Adrenal gland (tissue), 12 donors: ENCODE data around the gene CREB5. TPM values are rescaled to one million over a fixed set of nuclear protein-coding genes. Genes with fewer than 3 reads are reported as not detected.

Experiments used
- DNase-seq, 7 donors: peaks; one replicate each; pipeline ENCODE4 v3.0.0-alpha.2; 2019 to 2020
- H3K27ac ChIP-seq, 5 donors: fragments of 200-600 bp; sonication (generic) in 4 of 5; 1 replicate in 3 of 5; 2 replicates in 2 of 5; pipeline versions ENCODE4 v1.5.1 to v1.8.0; 2016 to 2020; ENCODE audit warnings: mild to moderate bottlenecking in 1 of 5
- H3K27me3 ChIP-seq: fragments of 200-600 bp; 2 replicates; pipeline ENCODE4 v1.8.0; 2021
- H3K36me3 ChIP-seq, 2 donors: fragments of 200-600 bp; replicated peaks in 1 of 2; 1 replicate in 1 of 2; 2 replicates in 1 of 2; pipeline versions ENCODE4 v1.5.1 to v1.8.0; 2018 to 2022
- H3K4me1 ChIP-seq, 2 donors: fragments of 200-600 bp; replicated peaks in 1 of 2; 1 replicate in 1 of 2; 2 replicates in 1 of 2; pipeline versions ENCODE4 v1.5.1 to v1.8.0; 2018 to 2021
- H3K4me3 ChIP-seq, 4 donors: fragments of 200-600 bp; sonication (generic) in 3 of 4; one replicate each; pipeline ENCODE4 v1.5.1; 2016 to 2018
- H3K9me3 ChIP-seq, 3 donors: fragments of 200-600 bp; sonication (generic) in 1 of 3; replicated peaks in 1 of 3; 1 replicate in 2 of 3; 2 replicates in 1 of 3; pipeline versions ENCODE4 v1.5.1 to v1.8.0; 2016 to 2021
- CTCF ChIP-seq, 6 experiments: fragments of 450-650 bp in 4 of 6; fragments of 200-600 bp in 2 of 6; sonication (generic) in 1 of 6; IDR thresholded peaks; 1 replicate in 5 of 6; 2 replicates in 1 of 6; pipeline versions ENCODE4 v1.5.1 to v1.8.0; 2016 to 2021; ENCODE audit warnings: antibody characterized with exemption in 6 of 6, mild to moderate bottlenecking in 2 of 6, moderate library complexity in 1 of 6
- POLR2A ChIP-seq, 2 donors: fragments of 450-650 bp; IDR thresholded peaks; one replicate each; pipeline ENCODE4 v1.6.1; 2017; ENCODE audit warnings: antibody characterized with exemption in 2 of 2, mild to moderate bottlenecking in 2 of 2, moderate library complexity in 1 of 2
- WGBS, 4 donors: extraction: QIAGEN DNeasy Blood & Tissue Kit in 2 of 4; methylation state at CpG; one replicate each; pipeline versions ENCODE4 v1.1.5 to v1.1.7; 2013 to 2017; 5-methylcytosine and 5-hydroxymethylcytosine counted together
- intact Hi-C, 2 donors: fragments of 100-400 bp; cut with DNase I; formaldehyde crosslinking; loops; one replicate each; pipeline versions ENCODE4 v1.14.1 to v1.15.0; 2022 to 2023
- polyA plus RNA-seq, 3 donors: library from polyadenylated mRNA; stranded (reverse); fragments of 200-250 nt in 2 of 3; fragments of 350-450 nt in 1 of 3; fragmentation: Illumina TruSeq in 1 of 3; extraction: RNeasy Lipid Tissue Mini Kit (QIAGEN cat#74804) in 1 of 3; gene quantifications; one replicate each; pipeline ENCODE4 v1.2.3, GENCODE V29; 2013 to 2014
- total RNA-seq, 9 donors: library from RNA; depleted of rRNA in 4 of 9; stranded (reverse); fragments of >200 nt in 4 of 9; fragments of 120-200 nt in 1 of 9; fragmentation: NEBNext Ultra II Directional in 1 of 9; extraction: Animal tissue kit (Norgen Biotek cat#: 25700) in 1 of 9; gene quantifications; one replicate each; pipeline versions ENCODE4 v1.1.0 to v1.2.4, GENCODE V29; 2013 to 2023
- donor health status: healthy with polysubstance abuse.
- donor health status: Bipolar disorder and iron deficiency.
- donor health status: DM: yes; HTN: yes; CAD: no.
- donor health status: DM: no; HTN: no; CAD: no.
- donor health status: DM: no; HTN: no; CAD: no.
- donor health status: DM: yes; HTN: yes; CAD: no.

CREB5 gene
- total and polyA plus RNA-seq, 12 donors = 0.69 to 5.4 (median 1.3) TPM

- TF ChIP-seq POLR2A (IDR thresholded peaks at IDR 0.05) = no peak
- TF ChIP-seq CTCF (IDR thresholded peaks at IDR 0.05) = no peak
- Histone ChIP-seq H3K27ac (no peak overlapping the region), H3K36me3 (no peaks in the 10 kb centered on the region), H3K4me3 (no peak overlapping the region), H3K4me1 (no peaks in the 10 kb centered on the region), H3K9me3 (no peaks in the 10 kb centered on the region), H3K27me3 (no peaks in the 10 kb centered on the region)
- intact Hi-C loops = no loop called here
- 33 to 46% (median 38%) methylated on average over 4 of the region's 4 CpGs for WGBS, 4 donors
- no peak for DNase-seq
These were observed 62.3 kb downstream of the CREB5 start for GRCh38 chr7:28474640-28475039.

GRCh38 chr7:28477041-28477442 is 64.7 kb downstream of the CREB5 start:
- no peaks in the 10 kb centered on the region for H3K27me3 ChIP-seq
- no peaks in the 10 kb centered on the region for H3K9me3 ChIP-seq
- no peak overlapping the region for H3K4me3 ChIP-seq
- H3K36me3 ChIP-seq = no peaks in the 10 kb centered on the region
- H3K27ac ChIP-seq = no peak overlapping the region
- no peaks in the 10 kb centered on the region for H3K4me1 ChIP-seq
- 74 to 86% (median 77%) methylated on average over 3 of the region's 3 CpGs for WGBS, 4 donors
- DNase-seq = no peak
- no peak for TF ChIP-seq CTCF (IDR thresholded peaks at IDR 0.05)
- no peak for TF ChIP-seq POLR2A (IDR thresholded peaks at IDR 0.05)
- intact Hi-C loops = no loop called here

- TF ChIP-seq CTCF (IDR thresholded peaks at IDR 0.05) (no peak), POLR2A (IDR thresholded peaks at IDR 0.05) (no peak)
- no peaks in the 10 kb centered on the region for H3K36me3 ChIP-seq
- H3K27me3 ChIP-seq = no peaks in the 10 kb centered on the region
- H3K27ac ChIP-seq = no peak overlapping the region
- no peak overlapping the region for H3K4me3 ChIP-seq
- intact Hi-C loops = no loop called here
- no peaks in the 10 kb centered on the region for H3K4me1 ChIP-seq
- DNase-seq = no peak
- 54 to 72% (median 71%) methylated on average over 1 of the region's 1 CpG for WGBS, 4 donors
- no peaks in the 10 kb centered on the region for H3K9me3 ChIP-seq
These were observed 66.3 kb downstream of the CREB5 start for GRCh38 chr7:28478656-28479055.

- DNase-seq = no peak
- intact Hi-C loops = no loop called here
- Histone ChIP-seq H3K4me1 (no peaks in the 10 kb centered on the region), H3K9me3 (no peaks in the 10 kb centered on the region), H3K27ac (no peak overlapping the region), H3K36me3 (no peaks in the 10 kb centered on the region), H3K27me3 (no peaks in the 10 kb centered on the region), H3K4me3 (no peak overlapping the region)
- TF ChIP-seq POLR2A (IDR thresholded peaks at IDR 0.05) (no peak), CTCF (IDR thresholded peaks at IDR 0.05) (no peak)
- 79 to 88% (median 84%) methylated on average over 6 of the region's 6 CpGs for WGBS, 4 donors
These were observed 67.2 kb downstream of the CREB5 start for GRCh38 chr7:28479507-28479947.
